CD4-positive, alpha-beta T cell treated with Interleukin-4 for 4 hours (primary cell): Measurements from ENCODE around the gene CELF4.

ENCODE experiments used
- DNase-seq: peaks from one replicate; pipeline ENCODE4 v3.0.0-alpha.2; 2020

CELF4 gene

GRCh38 chr18:37545461-37546271 lies 19.9 kb downstream of the CELF4 start:
- DNase-seq, result no peak

GRCh38 chr18:37544713-37545112 lies 20.9 kb downstream of the CELF4 start:
- DNase-seq, result no peak

GRCh38 chr18:37544217-37544616 lies 21.4 kb downstream of the CELF4 start:
- DNase-seq, result no peak

- no peak for DNase-seq
Measured at GRCh38 chr18:37543321-37543720, 22.3 kb downstream of the CELF4 start.

GRCh38 chr18:37541517-37541916 lies 24.1 kb downstream of the CELF4 start:
- no peak for DNase-seq

- DNase-seq, result no peak
Measured at GRCh38 chr18:37540424-37541138, 25.0 kb downstream of the CELF4 start.

- no peak for DNase-seq
Measured at GRCh38 chr18:37539236-37539635, 26.4 kb downstream of the CELF4 start.

- DNase-seq, result no peak
Measured at GRCh38 chr18:37538526-37539205, 26.9 kb downstream of the CELF4 start.

GRCh38 chr18:37537868-37538525 lies 27.6 kb downstream of the CELF4 start:
- peak; percentile 2 for DNase-seq

- no peak for DNase-seq
Measured at GRCh38 chr18:37536656-37537055, 28.9 kb downstream of the CELF4 start.

GRCh38 chr18:37535968-37536367 lies 29.6 kb downstream of the CELF4 start:
- DNase-seq, result no peak

GRCh38 chr18:37534627-37535026 lies 31.0 kb downstream of the CELF4 start:
- DNase-seq, result no peak

GRCh38 chr18:37533647-37534584 lies 31.7 kb downstream of the CELF4 start:
- DNase-seq, result no peak

GRCh38 chr18:37532917-37533316 lies 32.7 kb downstream of the CELF4 start:
- no peak for DNase-seq

- no peak for DNase-seq
Measured at GRCh38 chr18:37529863-37530262, 35.7 kb downstream of the CELF4 start.

GRCh38 chr18:37529296-37529695 lies 36.3 kb downstream of the CELF4 start:
- no peak for DNase-seq

GRCh38 chr18:37527395-37527794 lies 38.2 kb downstream of the CELF4 start:
- DNase-seq, result no peak

- no peak for DNase-seq
Measured at GRCh38 chr18:37525262-37525585, 40.4 kb downstream of the CELF4 start.

- DNase-seq, result no peak
Measured at GRCh38 chr18:37524498-37525261, 40.9 kb downstream of the CELF4 start.

- DNase-seq, result no peak
Measured at GRCh38 chr18:37524139-37524497, 41.5 kb downstream of the CELF4 start.
